ENCODE data around the gene TPP1.

The TPP1 gene

DNA sequence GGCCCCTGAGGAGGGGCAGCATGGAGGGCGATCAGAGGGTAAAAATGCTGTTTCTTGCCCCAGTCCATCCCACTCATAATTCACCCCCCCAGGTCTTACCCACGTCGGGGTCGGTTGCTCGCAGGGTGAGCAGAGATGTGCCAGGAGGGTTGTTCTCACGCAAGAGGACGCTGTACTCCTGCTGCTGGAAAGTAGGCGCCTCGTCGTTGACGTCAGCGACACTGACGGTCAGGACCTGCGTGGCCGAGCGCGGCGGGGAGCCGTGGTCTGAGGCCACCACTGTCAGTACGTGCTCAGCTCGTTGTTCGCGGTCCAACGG is 10.3 kb upstream of the TPP1 start:
- no peak overlapping the region for H3K4me3 Mint-ChIP-seq
- no peak overlapping the region for H3K27ac Mint-ChIP-seq
- peaks cover 9% of the 10 kb centered on the region for H3K27me3 Mint-ChIP-seq (ENCODE audit: low read depth)
- H3K36me3 Mint-ChIP-seq (ENCODE audit: low read depth): peaks cover 63% of the 10 kb centered on the region
- no peak for TF ChIP-seq CTCF (IDR thresholded peaks at IDR 0.05; ENCODE audit: unreplicated experiment in 3 of 3)
- H3K4me1 Mint-ChIP-seq: no peaks in the 10 kb centered on the region
- no peaks in the 10 kb centered on the region for H3K9me3 Mint-ChIP-seq

- no peak overlapping the region for H3K27ac Mint-ChIP-seq
- peaks cover 9% of the 10 kb centered on the region for H3K27me3 Mint-ChIP-seq (ENCODE audit: low read depth)
- no peaks in the 10 kb centered on the region for H3K9me3 Mint-ChIP-seq
- no peaks in the 10 kb centered on the region for H3K4me1 Mint-ChIP-seq
- H3K36me3 Mint-ChIP-seq (ENCODE audit: low read depth): peaks cover 68% of the 10 kb centered on the region
- no peak for TF ChIP-seq CTCF (IDR thresholded peaks at IDR 0.05; ENCODE audit: unreplicated experiment in 3 of 3)
- no peak overlapping the region for H3K4me3 Mint-ChIP-seq
These were observed 9.3 kb upstream of the TPP1 start for GRCh38 chr11:6628526-6628925.

- Mint-ChIP-seq H3K36me3 (ENCODE audit: low read depth) (peaks cover 61% of the 10 kb centered on the region), H3K9me3 (no peaks in the 10 kb centered on the region), H3K27ac (no peak overlapping the region), H3K27me3 (ENCODE audit: low read depth) (peaks cover 9% of the 10 kb centered on the region), H3K4me3 (no peak overlapping the region), H3K4me1 (no peaks in the 10 kb centered on the region)
- TF ChIP-seq CTCF (IDR thresholded peaks at IDR 0.05; ENCODE audit: unreplicated experiment in 3 of 3): no peak
These were observed 8.6 kb upstream of the TPP1 start for GRCh38 chr11:6627762-6628241.

- H3K9me3 Mint-ChIP-seq: no peaks in the 10 kb centered on the region
- H3K4me3 Mint-ChIP-seq: no peak overlapping the region
- TF ChIP-seq CTCF (IDR thresholded peaks at IDR 0.05; ENCODE audit: unreplicated experiment in 3 of 3): no peak
- no peaks in the 10 kb centered on the region for H3K4me1 Mint-ChIP-seq
- peaks cover 59% of the 10 kb centered on the region for H3K36me3 Mint-ChIP-seq (ENCODE audit: low read depth)
- H3K27me3 Mint-ChIP-seq (ENCODE audit: low read depth): peaks cover 9% of the 10 kb centered on the region
- H3K27ac Mint-ChIP-seq: no peak overlapping the region
These were observed 7.9 kb upstream of the TPP1 start for GRCh38 chr11:6626971-6627761.

- H3K27me3 Mint-ChIP-seq (ENCODE audit: low read depth): peaks cover 4% of the 10 kb centered on the region
- H3K27ac Mint-ChIP-seq: no peak overlapping the region
- H3K4me3 Mint-ChIP-seq: no peak overlapping the region
- H3K36me3 Mint-ChIP-seq (ENCODE audit: low read depth): peaks cover 46% of the 10 kb centered on the region
- no peaks in the 10 kb centered on the region for H3K9me3 Mint-ChIP-seq
- no peaks in the 10 kb centered on the region for H3K4me1 Mint-ChIP-seq
- no peak for TF ChIP-seq CTCF (IDR thresholded peaks at IDR 0.05; ENCODE audit: unreplicated experiment in 3 of 3)
These were observed 6.7 kb upstream of the TPP1 start for GRCh38 chr11:6625832-6626420.
